ENCODE results near the gene CTRL.

The CTRL gene

DNA sequence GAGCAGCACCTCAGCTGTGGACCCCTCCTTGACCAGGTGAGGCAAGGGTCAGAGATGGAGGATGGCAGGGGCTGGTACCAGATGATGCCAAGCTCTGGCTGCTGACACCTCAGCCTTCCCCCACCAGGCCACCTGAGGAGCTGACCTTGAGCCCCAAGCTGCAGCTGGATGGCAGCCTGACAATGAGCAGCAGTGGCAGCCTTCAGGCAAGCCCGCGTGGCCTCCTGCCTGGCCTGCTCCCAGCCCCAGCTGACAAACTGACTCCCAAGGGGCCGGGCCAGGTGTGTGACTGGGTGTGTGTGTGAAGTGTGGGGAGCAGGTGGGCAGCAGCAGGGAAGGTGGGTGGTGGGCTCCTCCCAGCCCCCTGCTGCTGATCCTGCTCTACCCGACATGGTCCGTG lies 51.7 kb downstream of the CTRL start:
- ATAC-seq (replicated peaks) (no peak), DNase-seq (no peak)
- no peak overlapping the region for H3K4me3 Mint-ChIP-seq
- H3K36me3 Mint-ChIP-seq (ENCODE audit: insufficient read depth) = peaks cover 65% of the 10 kb centered on the region
- H3K27me3 Mint-ChIP-seq = no peaks in the 10 kb centered on the region
- H3K27ac Mint-ChIP-seq = peak overlapping the region in 1 of 2 donors; percentile 72
- H3K4me1 Mint-ChIP-seq (ENCODE audit: low read depth in 2 of 2) = peaks cover 14 to 19% of the 10 kb centered on the region in 2 donors
- no peaks in the 10 kb centered on the region for H3K9me3 Mint-ChIP-seq

All from effector memory CD8-positive, alpha-beta T cell (primary cell).